ENCODE data around the gene RBM20. TPM values are rescaled to one million over a fixed set of nuclear protein-coding genes. Genes with fewer than 3 reads are reported as not detected.

RBM20 gene
- total RNA-seq, 6 experiments from 2014 or later = 0.04 to 0.29 (median 0.06) TPM

DNA sequence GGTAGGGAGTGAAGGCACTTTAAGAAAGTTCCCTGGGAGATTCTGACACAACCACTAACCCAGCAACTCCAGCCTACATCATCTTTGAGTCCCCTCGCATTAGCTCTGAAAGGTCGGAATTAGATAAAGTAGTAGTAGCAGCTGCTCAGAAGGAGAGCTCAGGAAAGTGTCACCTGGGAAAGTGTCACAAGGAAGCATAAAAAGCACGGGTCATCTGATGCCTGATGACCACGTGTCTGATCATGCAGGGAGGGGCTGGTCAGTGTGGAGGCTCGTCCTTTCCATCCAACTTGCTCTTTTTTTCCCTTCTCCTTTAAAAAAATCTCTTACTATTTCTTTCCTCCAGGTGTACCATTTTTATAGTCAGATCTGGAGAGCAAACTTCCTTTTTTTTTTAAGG, 180.5 kb downstream of the RBM20 start:
- H3K4me1 ChIP-seq = peaks cover 0 to 10% (median 5%) of the 10 kb centered on the region in 4 donors
- H3K27ac ChIP-seq = no peak overlapping the region
- intact Hi-C loops (cut with DNase I) = no loop called here
- no peak overlapping the region for H3K4me3 ChIP-seq
- no peaks in the 10 kb centered on the region for H3K36me3 ChIP-seq
- ATAC-seq (no peak), DNase-seq (no peak)
- no peaks in the 10 kb centered on the region for H3K27me3 ChIP-seq
- TF ChIP-seq POLR2A (IDR thresholded peaks at IDR 0.05) = no peak
- TF ChIP-seq, protein P1, sequence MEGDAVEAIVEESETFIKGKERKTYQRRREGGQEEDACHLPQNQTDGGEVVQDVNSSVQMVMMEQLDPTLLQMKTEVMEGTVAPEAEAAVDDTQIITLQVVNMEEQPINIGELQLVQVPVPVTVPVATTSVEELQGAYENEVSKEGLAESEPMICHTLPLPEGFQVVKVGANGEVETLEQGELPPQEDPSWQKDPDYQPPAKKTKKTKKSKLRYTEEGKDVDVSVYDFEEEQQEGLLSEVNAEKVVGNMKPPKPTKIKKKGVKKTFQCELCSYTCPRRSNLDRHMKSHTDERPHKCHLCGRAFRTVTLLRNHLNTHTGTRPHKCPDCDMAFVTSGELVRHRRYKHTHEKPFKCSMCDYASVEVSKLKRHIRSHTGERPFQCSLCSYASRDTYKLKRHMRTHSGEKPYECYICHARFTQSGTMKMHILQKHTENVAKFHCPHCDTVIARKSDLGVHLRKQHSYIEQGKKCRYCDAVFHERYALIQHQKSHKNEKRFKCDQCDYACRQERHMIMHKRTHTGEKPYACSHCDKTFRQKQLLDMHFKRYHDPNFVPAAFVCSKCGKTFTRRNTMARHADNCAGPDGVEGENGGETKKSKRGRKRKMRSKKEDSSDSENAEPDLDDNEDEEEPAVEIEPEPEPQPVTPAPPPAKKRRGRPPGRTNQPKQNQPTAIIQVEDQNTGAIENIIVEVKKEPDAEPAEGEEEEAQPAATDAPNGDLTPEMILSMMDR (IDR thresholded peaks at IDR 0.05) = no peak
- WGBS (ENCODE audit: insufficient coverage, low coverage, low lambda C conversion rate, missing lambda C conversion rate) = 70% methylated on average over 5 of the region's 5 CpGs
- no peaks in the 10 kb centered on the region for H3K9me3 ChIP-seq

DNA sequence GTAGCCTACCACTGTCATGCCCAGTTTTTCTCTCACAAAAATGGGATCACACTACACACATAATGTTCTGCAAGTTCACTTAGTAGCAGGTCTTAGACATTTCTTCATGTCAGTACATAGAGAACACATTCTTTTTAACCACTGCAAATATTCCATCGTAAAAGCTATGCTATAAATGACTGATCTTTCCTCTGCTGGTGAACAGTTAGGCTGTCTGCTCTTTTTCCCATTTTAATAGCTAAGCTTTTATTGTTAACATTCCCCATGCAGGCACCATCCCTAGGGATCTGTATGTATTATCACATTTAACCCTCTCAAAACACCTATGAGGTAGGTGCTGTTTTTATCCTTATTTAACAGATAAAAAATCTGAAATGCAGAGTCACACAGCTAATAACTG, 181.4 kb downstream of the RBM20 start:
- Histone ChIP-seq H3K27me3 (no peaks in the 10 kb centered on the region), H3K4me3 (no peak overlapping the region), H3K4me1 (peaks cover 0 to 2% (median under 1%) of the 10 kb centered on the region in 4 donors), H3K9me3 (no peaks in the 10 kb centered on the region), H3K36me3 (no peaks in the 10 kb centered on the region), H3K27ac (no peak overlapping the region)
- no peak for TF ChIP-seq POLR2A (IDR thresholded peaks at IDR 0.05)
- TF ChIP-seq, protein P1 (IDR thresholded peaks at IDR 0.05) = no peak
- DNase-seq (no peak), ATAC-seq (no peak)
- 94% methylated on average over 1 of the region's 1 CpG for WGBS (ENCODE audit: insufficient coverage, low coverage, low lambda C conversion rate, missing lambda C conversion rate)
- intact Hi-C loops (cut with DNase I) = no loop called here

DNA sequence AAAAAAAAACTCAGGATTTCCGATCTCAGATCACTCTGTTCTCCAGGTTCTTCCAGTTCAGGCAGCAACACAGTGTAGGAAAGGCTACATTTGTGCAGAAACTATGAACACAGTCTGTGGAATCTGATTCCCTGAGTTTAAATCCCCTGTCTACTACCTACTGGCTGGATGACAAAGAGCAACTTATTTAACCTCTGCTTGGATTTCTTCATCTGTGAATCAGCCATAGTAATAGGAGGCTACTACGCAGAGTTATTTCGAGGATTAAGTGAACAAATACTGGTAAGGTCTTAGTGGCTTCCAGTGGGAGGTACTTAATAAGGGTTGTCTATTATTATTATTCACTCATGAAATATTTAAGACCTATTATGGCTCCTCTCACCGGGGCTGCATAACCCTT, 183.3 kb downstream of the RBM20 start:
- Histone ChIP-seq H3K4me3 (no peak overlapping the region), H3K4me1 (no peaks in the 10 kb centered on the region), H3K36me3 (no peaks in the 10 kb centered on the region), H3K27me3 (no peaks in the 10 kb centered on the region), H3K27ac (no peak overlapping the region), H3K9me3 (no peaks in the 10 kb centered on the region)
- DNase-seq = no peak
- no peak for ATAC-seq
- WGBS (ENCODE audit: insufficient coverage, low coverage, low lambda C conversion rate, missing lambda C conversion rate) = 71% methylated on average over 4 of the region's 4 CpGs
- intact Hi-C loops (cut with DNase I) = no loop called here
- TF ChIP-seq, protein P1 (IDR thresholded peaks at IDR 0.05) = no peak
- no peak for TF ChIP-seq POLR2A (IDR thresholded peaks at IDR 0.05)

DNA sequence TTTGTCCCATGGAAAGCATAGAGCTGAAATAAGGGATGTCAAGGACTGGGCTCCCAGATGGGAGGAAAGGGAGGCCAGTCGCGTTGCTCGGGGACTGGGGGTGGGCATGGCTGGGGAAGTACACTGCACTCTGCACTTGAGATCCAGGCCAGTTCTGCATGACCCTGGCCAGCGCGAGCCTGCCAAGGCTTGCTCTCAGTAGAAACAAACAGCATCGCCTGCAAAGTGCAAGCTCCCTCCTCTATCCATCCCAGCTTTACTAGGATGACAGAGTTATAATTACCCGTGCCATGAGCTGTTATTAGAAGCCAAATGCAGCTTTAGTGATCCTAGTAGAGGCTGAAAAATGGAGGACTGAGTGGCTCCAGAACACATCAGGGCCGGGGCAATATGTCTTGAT, 183.7 kb downstream of the RBM20 start:
- Histone ChIP-seq H3K4me3 (no peak overlapping the region), H3K27me3 (no peaks in the 10 kb centered on the region), H3K4me1 (no peaks in the 10 kb centered on the region), H3K36me3 (no peaks in the 10 kb centered on the region), H3K9me3 (no peaks in the 10 kb centered on the region), H3K27ac (no peak overlapping the region)
- TF ChIP-seq, protein P1 (IDR thresholded peaks at IDR 0.05) = no peak
- no peak for TF ChIP-seq POLR2A (IDR thresholded peaks at IDR 0.05)
- intact Hi-C loops (cut with DNase I) = no loop called here
- peak; percentile 34 to 63 (median 52) for ATAC-seq
- 28% methylated on average over 4 of the region's 8 CpGs for WGBS (ENCODE audit: insufficient coverage, low coverage, low lambda C conversion rate, missing lambda C conversion rate)
- no peak for DNase-seq

DNA sequence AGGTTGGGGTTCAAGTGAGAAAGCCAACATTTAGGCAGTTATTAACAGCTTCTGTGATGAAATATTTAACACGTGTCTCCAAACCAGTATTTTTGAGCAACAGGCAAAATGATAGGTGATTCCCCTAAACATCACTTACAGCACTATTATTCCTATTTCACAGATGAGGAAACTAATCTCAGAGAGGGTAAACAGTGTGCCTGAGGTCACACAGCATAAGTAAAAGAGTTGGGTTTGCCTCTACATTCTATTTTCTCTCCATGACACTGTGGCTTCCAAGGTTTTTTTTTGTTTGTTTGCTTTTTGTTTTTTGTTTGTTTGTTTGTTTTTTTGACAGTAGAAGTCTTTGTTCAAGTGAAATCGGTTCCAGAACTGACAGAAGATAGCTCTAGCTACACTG, 184.4 kb downstream of the RBM20 start:
- Histone ChIP-seq H3K4me1 (no peaks in the 10 kb centered on the region), H3K36me3 (no peaks in the 10 kb centered on the region), H3K27ac (no peak overlapping the region), H3K9me3 (no peaks in the 10 kb centered on the region), H3K27me3 (no peaks in the 10 kb centered on the region), H3K4me3 (no peak overlapping the region)
- ATAC-seq = no peak
- WGBS (ENCODE audit: insufficient coverage, low coverage, low lambda C conversion rate, missing lambda C conversion rate) = 55% methylated on average over 2 of the region's 2 CpGs
- no peak for DNase-seq
- no peak for TF ChIP-seq POLR2A (IDR thresholded peaks at IDR 0.05)
- TF ChIP-seq, protein P1 (IDR thresholded peaks at IDR 0.05) = no peak
- intact Hi-C loops (cut with DNase I) = no loop called here
